HCT116 (cell line): Measurements from ENCODE around the gene SIX5. TPM values are rescaled to one million over a fixed set of nuclear protein-coding genes. Genes with fewer than 3 reads are reported as not detected.

Experiments used
- ATAC-seq: fragments of 200-7000 bp; cut with Tn5 transposase; 2 replicates; pipeline ENCODE4 v1.9.1; 2020; ENCODE audit warnings: mild to moderate bottlenecking, moderate library complexity
- BruUV-seq: library from RNA; stranded (reverse); fragments of 400-500 nt; replicated peaks from 2 replicates; lab custom pipeline; 2021; lab: Mats Ljungman, UMichigan
- CTCF ChIA-PET: fragments of 300-600 bp; sonication (Branson Sonifier 250); formaldehyde crosslinking; loops from one replicate; lab custom pipeline; 2021; ENCODE audit warnings: antibody characterized with exemption; lab: Charles Lee
- POLR2A ChIA-PET: fragments of 300-600, 350-600 bp; sonication (Branson Sonifier 250); formaldehyde crosslinking; loops from one replicate; lab custom pipeline; 2021; ENCODE audit warnings: antibody characterized with exemption; lab: Charles Lee
- RAD21 ChIA-PET, 2 experiments: fragments of 300-600 bp; sonication (Branson Sonifier 250); formaldehyde crosslinking; loops; one replicate each; lab custom pipeline; 2023; ENCODE audit warnings: low total read pairs in 2 of 2; ENCODE audit not compliant: uncharacterized antibody in 2 of 2, unreplicated experiment in 2 of 2, low non-redundant PET in 1 of 2; lab: Charles Lee
- DNase-seq: peaks from one replicate; pipeline ENCODE4 v3.0.0-alpha.2; 2010; ENCODE audit warnings: low read depth, low spot score
- H2AFZ ChIP-seq: fragments of 200-600 bp; shearing (Covaris generic), sonication (generic); 2 replicates; pipeline ENCODE4 v1.6.1; 2017; ENCODE audit warnings: low read depth, mixed run types, mixed read lengths, antibody characterized with exemption, low read length; ENCODE audit not compliant: poor library complexity, severe bottlenecking
- H3K27ac ChIP-seq: 2 replicates; pipeline ENCODE4 v1.5.1; 2012; ENCODE audit warnings: low read depth, low read length
- H3K27me3 ChIP-seq: fragments of 200-600 bp; sonication (generic); 2 replicates; pipeline ENCODE4 v1.6.1; 2016; ENCODE audit warnings: mixed run types, low read length, mixed read lengths; ENCODE audit not compliant: insufficient read depth
- H3K36me3 ChIP-seq, 2 experiments: fragments of 200-500 bp in 1 of 2; fragments of 200-600 bp in 1 of 2; sonication (Bioruptor generic) in 1 of 2; sonication (generic) in 1 of 2; 2 replicates each; pipeline versions ENCODE4 v1.5.1 to v1.6.1; 2014 to 2016; ENCODE audit warnings: low read length in 2 of 2, inconsistent platforms in 1 of 2, mixed read lengths in 1 of 2, mixed run types in 1 of 2; ENCODE audit not compliant: insufficient read depth in 2 of 2, control insufficient read depth in 1 of 2
- H3K4me1 ChIP-seq, 2 experiments: fragments of 200-600 bp in 1 of 2; sonication (generic) in 1 of 2; 2 replicates each; pipeline versions ENCODE4 v1.5.1 to v1.6.1; 2012 to 2017; ENCODE audit warnings: low read length in 2 of 2, inconsistent platforms in 1 of 2, mild to moderate bottlenecking in 1 of 2, mixed read lengths in 1 of 2, mixed run types in 1 of 2, moderate library complexity in 1 of 2; ENCODE audit not compliant: insufficient read depth in 2 of 2, control insufficient read depth in 1 of 2
- H3K4me2 ChIP-seq: fragments of 200-600 bp; sonication (generic); 2 replicates; pipeline ENCODE4 v1.6.1; 2017; ENCODE audit warnings: mixed run types, low read length, mixed read lengths
- H3K4me3 ChIP-seq, 2 experiments: fragments of 200-600 bp in 1 of 2; sonication (generic) in 1 of 2; replicated peaks in 1 of 2; 2 replicates each; pipeline ENCODE4 v1.5.1; 2011 to 2016; ENCODE audit warnings: low read length in 2 of 2, control low read depth in 1 of 2, low read depth in 1 of 2, mild to moderate bottlenecking in 1 of 2, mixed read lengths in 1 of 2, mixed run types in 1 of 2
- H3K79me2 ChIP-seq: fragments of 200-600 bp; sonication (generic); 2 replicates; pipeline ENCODE4 v1.6.1; 2017; ENCODE audit warnings: mild to moderate bottlenecking, mixed run types, low read length, moderate library complexity, mixed read lengths; ENCODE audit not compliant: insufficient read depth
- H3K9ac ChIP-seq: fragments of 200-600 bp; sonication (generic); 2 replicates; pipeline ENCODE4 v1.6.1; 2016; ENCODE audit warnings: low read length, mixed read lengths
- H3K9me2 ChIP-seq: fragments of 200-600 bp; sonication (generic), shearing (Covaris generic); 2 replicates; pipeline ENCODE4 v1.6.1; 2017; ENCODE audit warnings: mixed run types, mild to moderate bottlenecking, moderate library complexity; ENCODE audit not compliant: insufficient read depth
- H3K9me3 ChIP-seq, 2 experiments: fragments of 200-500 bp in 1 of 2; fragments of 200-600 bp in 1 of 2; sonication (Bioruptor generic) in 1 of 2; sonication (generic) in 1 of 2; 2 replicates each; pipeline ENCODE4 v1.6.1; 2014 to 2017; ENCODE audit warnings: low read length in 2 of 2, mixed read lengths in 2 of 2, inconsistent platforms in 1 of 2, low read depth in 1 of 2, mild to moderate bottlenecking in 1 of 2, mixed run types in 1 of 2, moderate library complexity in 1 of 2; ENCODE audit not compliant: control insufficient read depth in 1 of 2, insufficient read depth in 1 of 2
- H4K20me1 ChIP-seq: fragments of 200-600 bp; sonication (generic), shearing (Covaris generic); 2 replicates; pipeline ENCODE4 v1.6.1; 2017; ENCODE audit warnings: mixed run types, mild to moderate bottlenecking, moderate library complexity; ENCODE audit not compliant: insufficient read depth
- CBX3 ChIP-seq: IDR thresholded peaks from 2 replicates; pipeline ENCODE4 v1.6.1; 2012; ENCODE audit warnings: low read depth
- ELF1 ChIP-seq: IDR thresholded peaks from 2 replicates; pipeline ENCODE4 v1.6.1; 2012; ENCODE audit warnings: low read depth, borderline replicate concordance
- EZH2phosphoT487 ChIP-seq: fragments of 200-600 bp; IDR thresholded peaks from 2 replicates; pipeline ENCODE4 v1.6.1; 2018; ENCODE audit warnings: antibody characterized with exemption, borderline replicate concordance
- RAD21 ChIP-seq: IDR thresholded peaks from 2 replicates; pipeline ENCODE4 v1.6.1; 2012; ENCODE audit warnings: low read depth, mild to moderate bottlenecking
- REST ChIP-seq: IDR thresholded peaks from 2 replicates; pipeline ENCODE4 v1.6.1; 2012; ENCODE audit warnings: low read depth
- SRF ChIP-seq: IDR thresholded peaks from 2 replicates; pipeline ENCODE4 v1.6.1; 2012; ENCODE audit warnings: low read depth
- YY1 ChIP-seq: IDR thresholded peaks from 2 replicates; pipeline ENCODE4 v1.6.1; 2011; ENCODE audit warnings: low read length, low read depth, moderate library complexity, mild to moderate bottlenecking; ENCODE audit not compliant: insufficient replicate concordance; ENCODE audit errors: extremely low read depth
- ZBTB33 ChIP-seq: IDR thresholded peaks from 2 replicates; pipeline ENCODE4 v1.6.1; 2011; ENCODE audit warnings: mild to moderate bottlenecking, low read length, moderate library complexity; ENCODE audit not compliant: insufficient replicate concordance; ENCODE audit errors: extremely low read depth
- ZFX ChIP-seq: fragments of 450-650 bp; IDR thresholded peaks from 2 replicates; pipeline ENCODE4 v1.6.1; 2017
- intact Hi-C: fragments of 100-400 bp; cut with micrococcal nuclease; formaldehyde crosslinking; loops from 2 replicates; pipeline ENCODE4 v1.10.0; 2022
- total RNA-seq: library from RNA; stranded (reverse); gene quantifications from one replicate; pipeline ENCODE4 v1.2.1, GENCODE V29; 2021; ENCODE audit not compliant: unreplicated experiment
- TF ChIP-seq, protein P1 (sequence below), 3 experiments: fragments of 200-600 bp in 1 of 3; sonication (generic) in 1 of 3; IDR thresholded peaks in 2 of 3; conservative IDR thresholded peaks in 1 of 3; 2 replicates each; pipeline ENCODE4 v1.5.1; 2012 to 2017; ENCODE audit warnings: low read depth in 2 of 3, low read length in 2 of 3, antibody characterized with exemption in 1 of 3, borderline replicate concordance in 1 of 3, control low read depth in 1 of 3, mild to moderate bottlenecking in 1 of 3, mixed read lengths in 1 of 3, mixed run types in 1 of 3, moderate library complexity in 1 of 3; ENCODE audit not compliant: insufficient read depth in 1 of 3

SIX5 gene
- total RNA-seq, 1 experiment from 2014 or later, result 18.3 TPM

- POLR2A ChIA-PET, result no interaction called here
- no TSS peak for BruUV-seq
- Histone ChIP-seq H3K9ac (peak overlapping the region; percentile 30; the same call in 1 of the 2 replicates), H3K27me3 (no peaks in the 10 kb centered on the region), H2AFZ (peak overlapping the region; percentile 86), H3K36me3 (no peaks in the 10 kb centered on the region; a peak in 1 of 4 replicates), H3K79me2 (no peaks in the 10 kb centered on the region), H3K4me3 (no peak overlapping the region), H3K4me1 (peaks cover 4 to 16% of the 10 kb centered on the region in 2 experiments; a peak in 3 of 4 replicates), H3K4me2 (peak overlapping the region; percentile 41), H3K9me2 (no peaks in the 10 kb centered on the region), H3K9me3 (no peaks in the 10 kb centered on the region), H3K27ac (0 out of 2 replicates have a peak overlapping the region, but pooled peaks have one; percentile 22), H4K20me1 (no peaks in the 10 kb centered on the region)
- RAD21 ChIA-PET, result no interaction called here
- TF ChIP-seq SRF (no peak), YY1 (no peak)
- TF ChIP-seq, protein P1, sequence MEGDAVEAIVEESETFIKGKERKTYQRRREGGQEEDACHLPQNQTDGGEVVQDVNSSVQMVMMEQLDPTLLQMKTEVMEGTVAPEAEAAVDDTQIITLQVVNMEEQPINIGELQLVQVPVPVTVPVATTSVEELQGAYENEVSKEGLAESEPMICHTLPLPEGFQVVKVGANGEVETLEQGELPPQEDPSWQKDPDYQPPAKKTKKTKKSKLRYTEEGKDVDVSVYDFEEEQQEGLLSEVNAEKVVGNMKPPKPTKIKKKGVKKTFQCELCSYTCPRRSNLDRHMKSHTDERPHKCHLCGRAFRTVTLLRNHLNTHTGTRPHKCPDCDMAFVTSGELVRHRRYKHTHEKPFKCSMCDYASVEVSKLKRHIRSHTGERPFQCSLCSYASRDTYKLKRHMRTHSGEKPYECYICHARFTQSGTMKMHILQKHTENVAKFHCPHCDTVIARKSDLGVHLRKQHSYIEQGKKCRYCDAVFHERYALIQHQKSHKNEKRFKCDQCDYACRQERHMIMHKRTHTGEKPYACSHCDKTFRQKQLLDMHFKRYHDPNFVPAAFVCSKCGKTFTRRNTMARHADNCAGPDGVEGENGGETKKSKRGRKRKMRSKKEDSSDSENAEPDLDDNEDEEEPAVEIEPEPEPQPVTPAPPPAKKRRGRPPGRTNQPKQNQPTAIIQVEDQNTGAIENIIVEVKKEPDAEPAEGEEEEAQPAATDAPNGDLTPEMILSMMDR (IDR thresholded peaks at IDR 0.05 in 2 of 3, conservative IDR thresholded peaks at IDR 0.05 in 1 of 3; ENCODE audit: borderline replicate concordance in 1 of 3, insufficient read depth in 1 of 3, low read depth in 2 of 3, low read length in 2 of 3), result no peak
- intact Hi-C loops, result no loop called here
- CTCF ChIA-PET, result interaction anchor here (1.4 kb wide), 1 partner anchor 11 kb away, joined by 3 read pairs; no protein-coding TSS in a partner anchor
- ATAC-seq (no peak), DNase-seq (no peak)
Observed at GRCh38 chr19:45809643-45810159, 40.6 kb upstream of the SIX5 start.

GRCh38 chr19:45805719-45806118 is 36.7 kb upstream of the SIX5 start:
- H3K79me2 ChIP-seq, result no peaks in the 10 kb centered on the region
- H3K9me2 ChIP-seq, result no peaks in the 10 kb centered on the region
- no peak overlapping the region for H3K4me3 ChIP-seq
- POLR2A ChIA-PET, result interaction anchor here (0.7 kb wide), 1 partner anchor 47 kb away, joined by 3 read pairs; no protein-coding TSS in a partner anchor
- no peak overlapping the region for H3K9ac ChIP-seq
- RAD21 ChIA-PET, result no interaction called here
- H3K9me3 ChIP-seq, result no peaks in the 10 kb centered on the region
- CTCF ChIA-PET, result interaction anchor here (4.2 kb wide), 1 partner anchor 11 kb away, joined by 21 read pairs; no protein-coding TSS in a partner anchor
- H3K27ac ChIP-seq, result no peak overlapping the region
- no peaks in the 10 kb centered on the region for H3K27me3 ChIP-seq
- no TSS peak for BruUV-seq
- peaks cover 4 to 16% of the 10 kb centered on the region in 2 experiments; a peak in 3 of 4 replicates for H3K4me1 ChIP-seq
- intact Hi-C loops, result no loop called here
- no peaks in the 10 kb centered on the region for H3K36me3 ChIP-seq
- DNase-seq (no peak), ATAC-seq (no peak)
- no peaks in the 10 kb centered on the region for H4K20me1 ChIP-seq
- no peak overlapping the region for H3K4me2 ChIP-seq
- H2AFZ ChIP-seq, result no peak overlapping the region
- TF ChIP-seq EZH2phosphoT487 (no peak), ELF1 (no peak), REST (no peak), YY1 (no peak), CBX3 (no peak), RAD21 (no peak), SRF (no peak), ZFX (no peak), ZBTB33 (no peak)
